ENCODE data around the gene SLC12A6. TPM values are rescaled to one million over a fixed set of nuclear protein-coding genes. Genes with fewer than 3 reads are reported as not detected.

Gene SLC12A6
- total RNA-seq, 3 donors from 2014 or later: 22.3 to 28.8 (median 25.8) TPM

DNA sequence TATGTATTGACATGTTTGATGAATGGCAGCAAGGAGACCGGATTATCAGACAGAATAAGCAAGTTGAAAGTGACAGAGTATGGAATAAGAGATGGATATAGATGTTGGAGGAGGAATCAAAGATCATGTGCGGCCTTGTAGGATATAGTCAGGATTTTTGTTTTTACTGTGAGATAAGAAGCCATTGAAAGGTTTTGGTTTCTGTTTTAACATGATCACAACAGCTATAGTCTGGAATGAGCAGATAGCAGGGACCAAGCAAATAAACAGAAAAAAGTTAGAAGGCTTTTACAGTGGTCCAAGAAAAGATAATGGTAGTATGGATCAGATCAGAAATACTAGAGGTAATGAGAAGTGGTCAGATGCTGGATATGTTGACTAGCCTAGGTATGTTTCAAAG is 52.6 kb downstream of the SLC12A6 start:
- TF ChIP-seq POLR2A (IDR thresholded peaks at IDR 0.05): no peak
- TF ChIP-seq, protein P1, sequence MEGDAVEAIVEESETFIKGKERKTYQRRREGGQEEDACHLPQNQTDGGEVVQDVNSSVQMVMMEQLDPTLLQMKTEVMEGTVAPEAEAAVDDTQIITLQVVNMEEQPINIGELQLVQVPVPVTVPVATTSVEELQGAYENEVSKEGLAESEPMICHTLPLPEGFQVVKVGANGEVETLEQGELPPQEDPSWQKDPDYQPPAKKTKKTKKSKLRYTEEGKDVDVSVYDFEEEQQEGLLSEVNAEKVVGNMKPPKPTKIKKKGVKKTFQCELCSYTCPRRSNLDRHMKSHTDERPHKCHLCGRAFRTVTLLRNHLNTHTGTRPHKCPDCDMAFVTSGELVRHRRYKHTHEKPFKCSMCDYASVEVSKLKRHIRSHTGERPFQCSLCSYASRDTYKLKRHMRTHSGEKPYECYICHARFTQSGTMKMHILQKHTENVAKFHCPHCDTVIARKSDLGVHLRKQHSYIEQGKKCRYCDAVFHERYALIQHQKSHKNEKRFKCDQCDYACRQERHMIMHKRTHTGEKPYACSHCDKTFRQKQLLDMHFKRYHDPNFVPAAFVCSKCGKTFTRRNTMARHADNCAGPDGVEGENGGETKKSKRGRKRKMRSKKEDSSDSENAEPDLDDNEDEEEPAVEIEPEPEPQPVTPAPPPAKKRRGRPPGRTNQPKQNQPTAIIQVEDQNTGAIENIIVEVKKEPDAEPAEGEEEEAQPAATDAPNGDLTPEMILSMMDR (IDR thresholded peaks at IDR 0.05): no peak
- no peak for TF ChIP-seq POLR2AphosphoS5 (IDR thresholded peaks at IDR 0.05)
- Histone ChIP-seq H3K4me3 (no peak overlapping the region), H3K27ac (no peak overlapping the region), H3K4me1 (no peaks in the 10 kb centered on the region), H3K9me3 (no peaks in the 10 kb centered on the region), H3K27me3 (no peaks in the 10 kb centered on the region), H3K36me3 (no peaks in the 10 kb centered on the region)
- no peak for DNase-seq (ENCODE audit: low spot score in 2 of 2)
- intact Hi-C loops (cut with DNase I; ENCODE audit: low total_unique reads): no loop called here

DNA sequence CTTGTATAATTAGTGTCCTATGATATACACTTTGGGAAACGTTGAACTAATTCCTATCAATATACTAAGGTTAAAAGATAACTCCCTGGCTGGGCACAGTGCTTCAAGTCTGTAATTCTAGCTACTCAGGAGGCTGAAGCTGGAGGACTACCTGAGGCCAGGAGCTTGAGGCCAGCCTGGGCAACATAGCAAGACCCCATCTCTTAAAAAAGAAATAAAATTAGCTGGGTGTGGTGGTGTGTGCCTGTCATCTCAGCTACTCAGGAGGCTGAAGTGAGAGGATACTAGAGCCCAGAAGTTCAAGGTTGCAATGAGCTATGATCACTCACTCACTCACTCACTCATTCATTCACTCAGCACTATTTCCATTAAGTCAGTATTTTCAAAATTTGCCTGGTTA is 55.2 kb downstream of the SLC12A6 start:
- no peak overlapping the region for H3K27ac ChIP-seq
- no peak for TF ChIP-seq POLR2A (IDR thresholded peaks at IDR 0.05)
- no peaks in the 10 kb centered on the region for H3K4me1 ChIP-seq
- no peak for DNase-seq (ENCODE audit: low spot score in 2 of 2)
- H3K36me3 ChIP-seq: no peaks in the 10 kb centered on the region
- no peaks in the 10 kb centered on the region for H3K9me3 ChIP-seq
- no peak overlapping the region for H3K4me3 ChIP-seq
- H3K27me3 ChIP-seq: no peaks in the 10 kb centered on the region
- intact Hi-C loops (cut with DNase I; ENCODE audit: low total_unique reads): no loop called here

DNA sequence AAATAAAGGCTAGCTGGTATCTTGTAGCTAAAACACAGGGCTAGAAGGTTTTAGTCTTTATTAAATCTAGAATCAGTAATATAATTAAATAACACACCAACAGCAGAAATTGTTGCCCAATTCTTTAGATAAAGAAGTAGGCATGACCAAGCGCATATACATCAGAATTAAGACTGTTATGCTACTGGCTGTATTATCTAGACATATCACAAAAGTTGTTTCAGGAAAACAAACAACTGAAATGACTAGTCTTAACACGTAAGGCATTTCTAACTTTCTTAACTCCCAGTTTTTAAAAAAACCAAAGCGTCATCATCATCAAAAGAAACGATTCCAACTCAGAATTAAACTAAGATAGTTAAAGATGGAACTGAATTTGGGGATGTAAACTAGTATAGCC is 57.4 kb downstream of the SLC12A6 start:
- H3K36me3 ChIP-seq: no peaks in the 10 kb centered on the region
- H3K4me1 ChIP-seq: no peaks in the 10 kb centered on the region
- no peak overlapping the region for H3K27ac ChIP-seq
- no peaks in the 10 kb centered on the region for H3K9me3 ChIP-seq
- intact Hi-C loops (cut with DNase I; ENCODE audit: low total_unique reads): no loop called here
- DNase-seq (ENCODE audit: low spot score in 2 of 2): no peak
- H3K4me3 ChIP-seq: no peak overlapping the region
- TF ChIP-seq POLR2AphosphoS5 (IDR thresholded peaks at IDR 0.05) (no peak), POLR2A (IDR thresholded peaks at IDR 0.05) (no peak)
- TF ChIP-seq, protein P1 (IDR thresholded peaks at IDR 0.05): no peak
- no peaks in the 10 kb centered on the region for H3K27me3 ChIP-seq

DNA sequence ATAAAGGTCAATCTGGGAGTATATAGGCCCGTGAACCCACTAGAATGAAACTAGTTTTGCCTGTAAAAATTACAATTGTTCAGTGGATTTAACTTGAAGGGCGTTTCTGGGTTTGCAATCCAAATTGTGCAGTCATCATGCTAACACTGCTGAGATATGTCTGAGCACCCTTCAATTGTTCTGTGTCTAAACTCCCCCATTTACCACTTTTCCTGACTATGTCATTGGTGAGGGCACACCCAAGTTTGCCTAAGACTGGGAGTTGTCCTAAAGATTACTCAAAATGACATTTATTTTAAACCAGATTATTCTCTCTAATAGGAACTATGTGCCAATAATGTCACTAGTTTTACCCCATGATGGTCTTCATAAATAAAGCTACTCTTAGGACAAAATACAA is 58.2 kb downstream of the SLC12A6 start:
- TF ChIP-seq, protein P1 (IDR thresholded peaks at IDR 0.05): no peak
- TF ChIP-seq POLR2A (IDR thresholded peaks at IDR 0.05) (no peak), POLR2AphosphoS5 (IDR thresholded peaks at IDR 0.05) (no peak)
- Histone ChIP-seq H3K4me1 (no peaks in the 10 kb centered on the region), H3K9me3 (no peaks in the 10 kb centered on the region), H3K27me3 (no peaks in the 10 kb centered on the region), H3K27ac (no peak overlapping the region), H3K36me3 (no peaks in the 10 kb centered on the region), H3K4me3 (no peak overlapping the region)
- DNase-seq (ENCODE audit: low spot score in 2 of 2): no peak
- intact Hi-C loops (cut with DNase I; ENCODE audit: low total_unique reads): no loop called here

DNA sequence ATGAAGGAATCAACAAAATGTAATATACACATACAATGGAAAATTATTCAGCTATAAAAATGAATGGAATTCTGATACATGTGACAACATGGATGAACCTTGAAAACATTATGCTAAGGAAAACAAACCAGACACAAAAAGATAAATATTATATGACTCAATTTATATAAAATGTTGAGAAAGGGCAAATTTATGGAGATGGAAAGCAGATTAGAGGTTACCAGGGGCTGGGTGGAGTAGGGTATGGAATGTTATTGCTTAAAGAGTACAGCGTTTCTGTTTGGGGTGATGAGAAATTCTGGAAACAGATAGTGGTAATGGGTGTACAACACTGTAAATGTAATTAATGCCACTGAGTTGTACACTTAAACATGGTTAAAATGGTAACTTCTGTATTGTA is 61.9 kb downstream of the SLC12A6 start:
- no peaks in the 10 kb centered on the region for H3K36me3 ChIP-seq
- no peak for DNase-seq (ENCODE audit: low spot score in 2 of 2)
- no peaks in the 10 kb centered on the region for H3K27me3 ChIP-seq
- H3K9me3 ChIP-seq: no peaks in the 10 kb centered on the region
- H3K4me1 ChIP-seq: no peaks in the 10 kb centered on the region
- TF ChIP-seq POLR2A (IDR thresholded peaks at IDR 0.05): no peak
- TF ChIP-seq POLR2AphosphoS5 (IDR thresholded peaks at IDR 0.05): no peak
- TF ChIP-seq, protein P1 (IDR thresholded peaks at IDR 0.05): no peak
- H3K4me3 ChIP-seq: no peak overlapping the region
- no peak overlapping the region for H3K27ac ChIP-seq
- intact Hi-C loops (cut with DNase I; ENCODE audit: low total_unique reads): no loop called here

DNA sequence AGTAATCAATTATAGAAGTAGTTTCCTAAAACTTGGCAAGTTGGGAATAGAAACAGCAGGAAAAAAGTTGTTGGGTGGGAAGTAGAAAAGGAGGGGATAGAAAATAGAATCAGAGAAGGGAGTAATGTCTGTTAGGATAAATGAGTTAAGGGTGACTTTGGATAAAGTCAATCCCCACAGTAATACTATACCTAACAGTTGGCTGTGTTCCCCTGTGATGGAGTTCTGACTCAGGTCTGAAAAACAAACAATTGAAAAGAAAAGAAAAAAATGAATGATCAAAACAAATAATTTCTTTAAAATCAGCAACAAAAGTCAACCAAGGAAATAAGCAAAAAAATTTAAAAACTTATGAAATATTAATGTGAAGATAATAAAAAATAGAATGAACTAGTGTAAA is 62.4 kb downstream of the SLC12A6 start:
- intact Hi-C loops (cut with DNase I; ENCODE audit: low total_unique reads): no loop called here
- H3K27me3 ChIP-seq: no peaks in the 10 kb centered on the region
- TF ChIP-seq, protein P1 (IDR thresholded peaks at IDR 0.05): no peak
- TF ChIP-seq POLR2AphosphoS5 (IDR thresholded peaks at IDR 0.05) (no peak), POLR2A (IDR thresholded peaks at IDR 0.05) (no peak)
- H3K9me3 ChIP-seq: no peaks in the 10 kb centered on the region
- no peaks in the 10 kb centered on the region for H3K4me1 ChIP-seq
- no peak for DNase-seq (ENCODE audit: low spot score in 2 of 2)
- no peaks in the 10 kb centered on the region for H3K36me3 ChIP-seq
- no peak overlapping the region for H3K4me3 ChIP-seq
- H3K27ac ChIP-seq: no peak overlapping the region
